Measurements from ENCODE around the gene PCNX4. TPM values are rescaled to one million over a fixed set of nuclear protein-coding genes. Genes with fewer than 3 reads are reported as not detected.

PCNX4 gene
- total RNA-seq, 1 experiment from 2014 or later = 48.4 TPM

DNA sequence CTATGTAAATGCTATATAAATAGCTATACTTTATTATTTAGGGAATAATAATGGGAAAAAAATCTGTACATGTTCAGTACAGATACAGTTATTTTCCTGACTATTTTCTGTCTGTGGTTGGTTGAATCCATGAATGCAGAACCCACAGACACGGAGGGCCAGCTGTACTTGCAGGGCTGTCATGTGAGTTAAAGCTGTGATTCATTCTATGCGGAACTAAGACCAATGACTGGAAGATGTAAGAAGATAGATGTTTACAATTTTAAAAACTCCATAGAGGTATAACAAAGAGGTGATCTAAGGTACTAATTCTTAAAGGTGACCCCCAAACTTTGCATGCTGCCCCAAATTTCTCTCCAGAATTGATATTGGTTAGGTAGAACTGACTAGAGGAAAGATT is 14.6 kb downstream of the PCNX4 start:
- ChIA-PET RAD21 (ENCODE audit: low non-redundant PET in 1 of 2, low total read pairs in 2 of 2, uncharacterized antibody in 2 of 2, unreplicated experiment in 2 of 2) (no interaction called here), CTCF (no interaction called here), POLR2A (no interaction called here)
- intact Hi-C loops (cut with micrococcal nuclease) = no loop called here
- H3K36me3 ChIP-seq (ENCODE audit: control insufficient read depth in 1 of 2, insufficient read depth in 2 of 2, low read length in 2 of 2) = no peaks in the 10 kb centered on the region; a peak in 1 of 4 replicates
- H3K4me2 ChIP-seq (ENCODE audit: low read length) = no peak overlapping the region
- H3K9me3 ChIP-seq (ENCODE audit: control insufficient read depth in 1 of 2, insufficient read depth in 1 of 2, low read depth in 1 of 2, low read length in 2 of 2) = no peaks in the 10 kb centered on the region
- ATAC-seq = no peak
- peaks cover 92% of the 10 kb centered on the region for H3K79me2 ChIP-seq (ENCODE audit: insufficient read depth, low read length)
- H3K27ac ChIP-seq (ENCODE audit: low read depth, low read length) = no peak overlapping the region
- BruUV-seq (replicated peaks) = no TSS peak
- no peaks in the 10 kb centered on the region for H3K9me2 ChIP-seq (ENCODE audit: insufficient read depth)
- no peaks in the 10 kb centered on the region for H3K27me3 ChIP-seq (ENCODE audit: insufficient read depth, low read length)
- no peak overlapping the region for H3K4me3 ChIP-seq (replicated peaks in 1 of 2; ENCODE audit: low read depth in 1 of 2, low read length in 2 of 2)
- no peak for TF ChIP-seq ZNF274 (IDR thresholded peaks at IDR 0.05; ENCODE audit: low read depth, low read length)
- no peak for TF ChIP-seq EZH2 (IDR thresholded peaks at IDR 0.05)
- TF ChIP-seq, protein P1, sequence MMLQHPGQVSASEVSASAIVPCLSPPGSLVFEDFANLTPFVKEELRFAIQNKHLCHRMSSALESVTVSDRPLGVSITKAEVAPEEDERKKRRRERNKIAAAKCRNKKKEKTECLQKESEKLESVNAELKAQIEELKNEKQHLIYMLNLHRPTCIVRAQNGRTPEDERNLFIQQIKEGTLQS (IDR thresholded peaks at IDR 0.05) = no peak
- TF ChIP-seq EGR1 (IDR thresholded peaks at IDR 0.05; ENCODE audit: low read depth) = no peak
- no peak for TF ChIP-seq JUND (IDR thresholded peaks at IDR 0.05)
- TF ChIP-seq RAD21 (IDR thresholded peaks at IDR 0.05; ENCODE audit: low read depth) = no peak
- no peak for TF ChIP-seq CEBPB (IDR thresholded peaks at IDR 0.05; ENCODE audit: low read depth)
- no peak for TF ChIP-seq TCF7L2 (IDR thresholded peaks at IDR 0.05; ENCODE audit: borderline replicate concordance, extremely low read depth, insufficient read depth, insufficient read length)
- TF ChIP-seq SIN3A (IDR thresholded peaks at IDR 0.05; ENCODE audit: low read depth) = no peak
- no peak for TF ChIP-seq ELF1 (IDR thresholded peaks at IDR 0.05; ENCODE audit: borderline replicate concordance, low read depth)
- no peak for DNase-seq (ENCODE audit: low read depth, low spot score)
- H2AFZ ChIP-seq (ENCODE audit: low read depth, low read length, poor library complexity, severe bottlenecking) = no peak overlapping the region
- no peaks in the 10 kb centered on the region for H3K4me1 ChIP-seq (ENCODE audit: control insufficient read depth in 1 of 2, insufficient read depth in 2 of 2, low read length in 2 of 2)
- H4K20me1 ChIP-seq (ENCODE audit: insufficient read depth) = no peaks in the 10 kb centered on the region
- no peak overlapping the region for H3K9ac ChIP-seq (ENCODE audit: low read length)

DNA sequence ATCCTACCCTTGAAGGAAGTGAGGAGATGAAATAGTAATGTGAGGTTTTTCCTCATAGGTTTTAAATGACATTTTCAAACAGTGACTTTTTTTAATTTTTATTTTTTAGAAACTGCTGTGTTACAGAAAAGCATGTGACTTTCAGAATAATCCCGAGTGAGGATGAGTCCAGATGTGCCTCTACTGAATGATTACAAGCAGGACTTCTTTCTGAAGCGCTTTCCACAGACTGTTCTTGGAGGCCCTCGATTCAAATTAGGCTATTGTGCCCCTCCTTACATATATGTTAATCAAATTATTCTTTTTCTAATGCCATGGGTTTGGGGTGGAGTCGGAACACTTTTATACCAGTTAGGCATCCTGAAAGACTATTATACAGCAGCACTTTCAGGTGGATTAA is 15.8 kb downstream of the PCNX4 start:
- no TSS peak for BruUV-seq (replicated peaks)
- ChIA-PET RAD21 (ENCODE audit: low non-redundant PET in 1 of 2, low total read pairs in 2 of 2, uncharacterized antibody in 2 of 2, unreplicated experiment in 2 of 2) (no interaction called here), CTCF (no interaction called here), POLR2A (no interaction called here)
- intact Hi-C loops (cut with micrococcal nuclease) = no loop called here
- no peak overlapping the region for H3K4me3 ChIP-seq (replicated peaks in 1 of 2; ENCODE audit: low read depth in 1 of 2, low read length in 2 of 2)
- H3K9ac ChIP-seq (ENCODE audit: low read length) = no peak overlapping the region
- H4K20me1 ChIP-seq (ENCODE audit: insufficient read depth) = no peaks in the 10 kb centered on the region; the same call in 1 of the 2 replicates
- H3K4me2 ChIP-seq (ENCODE audit: low read length) = no peak overlapping the region
- H3K36me3 ChIP-seq (ENCODE audit: control insufficient read depth in 1 of 2, insufficient read depth in 2 of 2, low read length in 2 of 2) = no peaks in the 10 kb centered on the region; a peak in 1 of 4 replicates
- TF ChIP-seq EGR1 (IDR thresholded peaks at IDR 0.05; ENCODE audit: low read depth) = no peak
- TF ChIP-seq ELF1 (IDR thresholded peaks at IDR 0.05; ENCODE audit: borderline replicate concordance, low read depth) = no peak
- TF ChIP-seq POLR2A (IDR thresholded peaks at IDR 0.05; ENCODE audit: borderline replicate concordance, extremely low read depth, insufficient read depth, insufficient read length) = no peak
- TF ChIP-seq YY1 (IDR thresholded peaks at IDR 0.05; ENCODE audit: extremely low read depth, insufficient replicate concordance, low read depth, low read length) = no peak
- TF ChIP-seq EZH2phosphoT487 (IDR thresholded peaks at IDR 0.05; ENCODE audit: borderline replicate concordance) = no peak
- no peak for TF ChIP-seq ZNF274 (IDR thresholded peaks at IDR 0.05; ENCODE audit: low read depth, low read length)
- no peak for TF ChIP-seq EZH2 (IDR thresholded peaks at IDR 0.05)
- TF ChIP-seq, protein P2, sequence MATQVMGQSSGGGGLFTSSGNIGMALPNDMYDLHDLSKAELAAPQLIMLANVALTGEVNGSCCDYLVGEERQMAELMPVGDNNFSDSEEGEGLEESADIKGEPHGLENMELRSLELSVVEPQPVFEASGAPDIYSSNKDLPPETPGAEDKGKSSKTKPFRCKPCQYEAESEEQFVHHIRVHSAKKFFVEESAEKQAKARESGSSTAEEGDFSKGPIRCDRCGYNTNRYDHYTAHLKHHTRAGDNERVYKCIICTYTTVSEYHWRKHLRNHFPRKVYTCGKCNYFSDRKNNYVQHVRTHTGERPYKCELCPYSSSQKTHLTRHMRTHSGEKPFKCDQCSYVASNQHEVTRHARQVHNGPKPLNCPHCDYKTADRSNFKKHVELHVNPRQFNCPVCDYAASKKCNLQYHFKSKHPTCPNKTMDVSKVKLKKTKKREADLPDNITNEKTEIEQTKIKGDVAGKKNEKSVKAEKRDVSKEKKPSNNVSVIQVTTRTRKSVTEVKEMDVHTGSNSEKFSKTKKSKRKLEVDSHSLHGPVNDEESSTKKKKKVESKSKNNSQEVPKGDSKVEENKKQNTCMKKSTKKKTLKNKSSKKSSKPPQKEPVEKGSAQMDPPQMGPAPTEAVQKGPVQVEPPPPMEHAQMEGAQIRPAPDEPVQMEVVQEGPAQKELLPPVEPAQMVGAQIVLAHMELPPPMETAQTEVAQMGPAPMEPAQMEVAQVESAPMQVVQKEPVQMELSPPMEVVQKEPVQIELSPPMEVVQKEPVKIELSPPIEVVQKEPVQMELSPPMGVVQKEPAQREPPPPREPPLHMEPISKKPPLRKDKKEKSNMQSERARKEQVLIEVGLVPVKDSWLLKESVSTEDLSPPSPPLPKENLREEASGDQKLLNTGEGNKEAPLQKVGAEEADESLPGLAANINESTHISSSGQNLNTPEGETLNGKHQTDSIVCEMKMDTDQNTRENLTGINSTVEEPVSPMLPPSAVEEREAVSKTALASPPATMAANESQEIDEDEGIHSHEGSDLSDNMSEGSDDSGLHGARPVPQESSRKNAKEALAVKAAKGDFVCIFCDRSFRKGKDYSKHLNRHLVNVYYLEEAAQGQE (IDR thresholded peaks at IDR 0.05; ENCODE audit: low read depth) = no peak
- TF ChIP-seq TCF7L2 (IDR thresholded peaks at IDR 0.05; ENCODE audit: borderline replicate concordance, extremely low read depth, insufficient read depth, insufficient read length) = no peak
- no peak for TF ChIP-seq JUND (IDR thresholded peaks at IDR 0.05)
- TF ChIP-seq, protein P3, sequence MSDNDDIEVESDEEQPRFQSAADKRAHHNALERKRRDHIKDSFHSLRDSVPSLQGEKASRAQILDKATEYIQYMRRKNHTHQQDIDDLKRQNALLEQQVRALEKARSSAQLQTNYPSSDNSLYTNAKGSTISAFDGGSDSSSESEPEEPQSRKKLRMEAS (IDR thresholded peaks at IDR 0.05) = no peak
- TF ChIP-seq, protein P1 (IDR thresholded peaks at IDR 0.05) = no peak
- TF ChIP-seq ZFX (IDR thresholded peaks at IDR 0.05) = no peak
- no peak for TF ChIP-seq SIN3A (IDR thresholded peaks at IDR 0.05; ENCODE audit: low read depth)
- H3K79me2 ChIP-seq (ENCODE audit: insufficient read depth, low read length) = peaks cover 92% of the 10 kb centered on the region
- H3K9me3 ChIP-seq (ENCODE audit: control insufficient read depth in 1 of 2, insufficient read depth in 1 of 2, low read depth in 1 of 2, low read length in 2 of 2) = no peaks in the 10 kb centered on the region
- no peaks in the 10 kb centered on the region for H3K4me1 ChIP-seq (ENCODE audit: control insufficient read depth in 1 of 2, insufficient read depth in 2 of 2, low read length in 2 of 2)
- H3K9me2 ChIP-seq (ENCODE audit: insufficient read depth) = no peaks in the 10 kb centered on the region
- no peak overlapping the region for H2AFZ ChIP-seq (ENCODE audit: low read depth, low read length, poor library complexity, severe bottlenecking)
- DNase-seq (ENCODE audit: low read depth, low spot score) = no peak
- no peak for ATAC-seq
- H3K27ac ChIP-seq (ENCODE audit: low read depth, low read length) = no peak overlapping the region
- no peaks in the 10 kb centered on the region for H3K27me3 ChIP-seq (ENCODE audit: insufficient read depth, low read length)

Data from HCT116 (cell line).